Putamen (tissue), 1 donor: Measurements from ENCODE around the gene SLC34A2.

ENCODE experiments used
- DNase-seq: peaks from one replicate; pipeline ENCODE4 v3.0.0-alpha.2; 2016; ENCODE audit warnings: low spot score

SLC34A2 gene

DNA sequence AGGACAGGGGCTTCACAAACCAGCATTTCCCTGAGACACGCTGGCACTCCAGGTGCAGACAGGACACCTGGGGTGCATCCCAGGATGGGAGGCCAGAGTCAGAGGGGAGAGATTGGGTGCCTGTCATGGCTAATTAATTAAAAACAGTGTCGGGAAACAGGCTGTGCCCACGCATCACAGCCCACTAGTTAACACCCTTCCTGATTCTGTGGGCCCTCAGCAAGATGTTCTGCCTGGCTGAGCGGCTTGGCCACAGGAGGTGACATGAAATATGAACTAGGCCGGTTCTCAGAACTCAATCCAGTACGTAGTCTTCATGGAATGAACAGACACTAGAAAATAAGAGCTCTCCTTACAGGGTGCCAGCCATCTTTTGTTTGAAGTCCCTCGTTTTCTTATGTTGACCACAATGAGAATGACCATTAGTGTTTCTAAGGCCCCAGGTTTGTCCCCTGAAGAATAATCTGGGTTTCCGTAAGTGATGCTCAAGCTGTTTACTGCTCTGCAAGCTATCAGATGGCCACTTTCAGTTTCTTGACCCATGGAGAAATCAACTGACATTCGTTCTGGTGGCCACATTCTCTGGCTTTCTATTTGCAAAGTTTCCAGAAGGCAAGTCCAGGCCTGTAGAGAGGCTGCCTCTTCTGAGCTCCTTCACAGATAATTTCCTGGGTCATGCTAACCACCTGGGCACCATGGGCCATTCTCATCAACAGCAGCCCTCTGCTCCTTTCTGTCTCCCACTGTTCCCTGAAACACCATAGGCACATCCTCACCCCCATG lies 72.3 kb downstream of the SLC34A2 start:
- no peak for DNase-seq
